B cell (primary cell): ENCODE data around the gene TDG.

ENCODE experiments used
- EZH2 ChIP-seq: IDR thresholded peaks from 2 replicates; pipeline ENCODE4 v1.6.1; 2012; ENCODE audit warnings: borderline replicate concordance, low read depth, mild to moderate bottlenecking, moderate library complexity, low read length; ENCODE audit not compliant: insufficient read depth, poor library complexity, severe bottlenecking
- TF ChIP-seq, protein P1 (sequence below): fragments of 200-600 bp; IDR thresholded peaks from one replicate; pipeline ENCODE4 v1.8.0; 2022; ENCODE audit warnings: antibody characterized with exemption, mild to moderate bottlenecking

- TF ChIP-seq, protein P1, sequence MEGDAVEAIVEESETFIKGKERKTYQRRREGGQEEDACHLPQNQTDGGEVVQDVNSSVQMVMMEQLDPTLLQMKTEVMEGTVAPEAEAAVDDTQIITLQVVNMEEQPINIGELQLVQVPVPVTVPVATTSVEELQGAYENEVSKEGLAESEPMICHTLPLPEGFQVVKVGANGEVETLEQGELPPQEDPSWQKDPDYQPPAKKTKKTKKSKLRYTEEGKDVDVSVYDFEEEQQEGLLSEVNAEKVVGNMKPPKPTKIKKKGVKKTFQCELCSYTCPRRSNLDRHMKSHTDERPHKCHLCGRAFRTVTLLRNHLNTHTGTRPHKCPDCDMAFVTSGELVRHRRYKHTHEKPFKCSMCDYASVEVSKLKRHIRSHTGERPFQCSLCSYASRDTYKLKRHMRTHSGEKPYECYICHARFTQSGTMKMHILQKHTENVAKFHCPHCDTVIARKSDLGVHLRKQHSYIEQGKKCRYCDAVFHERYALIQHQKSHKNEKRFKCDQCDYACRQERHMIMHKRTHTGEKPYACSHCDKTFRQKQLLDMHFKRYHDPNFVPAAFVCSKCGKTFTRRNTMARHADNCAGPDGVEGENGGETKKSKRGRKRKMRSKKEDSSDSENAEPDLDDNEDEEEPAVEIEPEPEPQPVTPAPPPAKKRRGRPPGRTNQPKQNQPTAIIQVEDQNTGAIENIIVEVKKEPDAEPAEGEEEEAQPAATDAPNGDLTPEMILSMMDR, result no peak
- TF ChIP-seq EZH2, result no peak
Measured at GRCh38 chr12:104022786-104023185, 57.1 kb downstream of the TDG start.
